ENCODE data around the gene L1TD1.
"Not testable (repeated sequence)": the region's sequence is repeated elsewhere in the genome, so short reads cannot be mapped to it uniquely, and the experiment has no call there.

Gene L1TD1

DNA sequence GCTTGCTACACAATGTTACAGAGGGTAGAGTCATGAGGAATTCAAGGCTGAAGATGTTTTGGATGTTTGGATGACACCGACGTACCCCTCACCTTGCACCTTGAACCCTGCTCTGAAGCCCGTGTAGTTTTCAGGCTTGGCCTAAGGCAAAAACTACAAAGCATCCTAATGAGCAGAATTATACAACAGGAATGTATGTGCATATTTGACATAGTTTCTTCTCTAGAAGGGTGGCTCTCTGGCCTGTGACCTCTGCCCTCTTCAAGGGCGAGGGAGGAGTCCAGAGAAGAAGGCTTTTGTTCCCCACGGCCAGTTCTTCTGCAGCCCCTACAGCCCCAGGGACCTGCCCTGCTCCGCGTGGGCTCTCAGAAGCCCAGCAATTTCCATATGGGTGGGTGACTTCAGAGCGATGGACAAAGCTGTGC is 43.3 kb downstream of the L1TD1 start:
- Histone ChIP-seq H3K9ac (ENCODE audit: insufficient read length, low read depth) (no peak overlapping the region), H3K9me3 (ENCODE audit: insufficient read depth, low read length) (no peaks in the 10 kb centered on the region), H3K4me1 (ENCODE audit: insufficient read depth, insufficient read length) (peaks cover 3% of the 10 kb centered on the region), H3K36me3 (ENCODE audit: insufficient read depth, insufficient read length, low read length) (peaks cover 2% of the 10 kb centered on the region), H3K27me3 (ENCODE audit: insufficient read depth, insufficient read length) (no peaks in the 10 kb centered on the region), H3K4me3 (ENCODE audit: insufficient read length, low read depth) (no peak overlapping the region)
- DNase-seq (ENCODE audit: low read depth, low spot score): no peak
- TF ChIP-seq ZNF274 (IDR thresholded peaks at IDR 0.05; ENCODE audit: low read depth, low read length): no peak
- TF ChIP-seq YY1 (IDR thresholded peaks at IDR 0.05; ENCODE audit: insufficient read depth, insufficient read length): no peak
- TF ChIP-seq SUZ12 (IDR thresholded peaks at IDR 0.05; ENCODE audit: extremely low read depth, insufficient read depth, insufficient read length): no peak

DNA sequence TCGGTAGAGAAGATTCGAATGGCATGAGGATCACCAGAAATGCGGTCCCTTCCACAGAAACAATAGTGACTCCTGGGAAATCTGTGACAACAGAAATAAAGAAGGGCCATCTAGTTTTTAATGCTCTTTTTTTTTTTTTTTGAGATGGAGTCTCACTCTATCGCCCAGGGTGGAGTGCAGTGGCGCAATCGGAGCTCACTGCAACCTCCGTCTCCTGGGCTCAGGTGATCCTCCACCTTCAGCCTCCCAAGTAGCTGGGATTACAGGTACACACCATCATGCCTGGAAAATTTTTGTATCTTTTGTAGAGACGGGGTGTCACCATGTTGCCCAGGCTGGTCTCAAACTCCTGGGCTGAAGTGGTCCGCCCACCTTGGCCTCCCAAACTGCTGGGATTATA is 43.9 kb downstream of the L1TD1 start:
- Histone ChIP-seq H3K27me3 (ENCODE audit: insufficient read depth, insufficient read length) (no peaks in the 10 kb centered on the region), H3K9ac (ENCODE audit: insufficient read length, low read depth) (no peak overlapping the region), H3K4me3 (ENCODE audit: insufficient read length, low read depth) (no peak overlapping the region), H3K9me3 (ENCODE audit: insufficient read depth, low read length) (no peaks in the 10 kb centered on the region), H3K36me3 (ENCODE audit: insufficient read depth, insufficient read length, low read length) (no peaks in the 10 kb centered on the region), H3K4me1 (ENCODE audit: insufficient read depth, insufficient read length) (peaks cover 3% of the 10 kb centered on the region)
- no peak for DNase-seq (ENCODE audit: low read depth, low spot score)
- TF ChIP-seq ZNF274 (IDR thresholded peaks at IDR 0.05; ENCODE audit: low read depth, low read length): no peak
- TF ChIP-seq YY1 (IDR thresholded peaks at IDR 0.05; ENCODE audit: insufficient read depth, insufficient read length): no peak
- TF ChIP-seq SUZ12 (IDR thresholded peaks at IDR 0.05; ENCODE audit: extremely low read depth, insufficient read depth, insufficient read length): no peak

DNA sequence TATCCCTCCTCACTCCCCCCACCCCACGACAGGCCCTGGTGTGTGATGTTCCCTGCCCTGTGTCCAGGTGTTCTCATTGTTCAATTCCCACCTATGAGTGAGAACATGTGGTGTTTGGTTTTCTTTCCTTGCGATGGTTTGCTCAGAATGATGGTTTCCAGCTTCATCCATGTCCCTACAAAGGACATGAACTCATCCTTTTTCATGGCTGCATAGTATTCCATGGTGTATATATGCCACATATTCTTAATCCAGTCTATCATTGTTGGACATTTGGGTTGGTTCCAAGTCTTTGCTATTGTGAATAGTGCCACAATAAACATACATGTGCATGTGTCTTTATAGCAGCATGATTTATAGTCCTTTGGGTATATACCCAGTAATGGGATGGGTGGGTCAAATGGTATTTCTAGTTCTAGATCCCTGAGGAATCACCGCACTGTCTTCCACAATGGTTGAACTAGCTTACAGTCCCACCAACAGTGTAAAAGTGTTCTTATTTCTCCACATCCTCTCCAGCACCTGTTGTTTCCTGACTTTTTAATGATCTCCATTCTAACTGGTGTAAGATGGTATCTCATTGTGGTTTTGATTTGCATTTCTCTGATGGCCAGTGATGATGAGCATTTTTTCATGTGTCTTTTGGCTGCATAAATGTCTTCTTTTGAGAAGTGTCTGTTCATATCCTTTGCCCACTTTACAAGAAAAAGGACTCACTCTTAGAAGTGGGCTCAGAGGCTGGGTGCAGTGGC is 45.2 kb downstream of the L1TD1 start:
- not testable (repeated sequence) for H3K4me1 ChIP-seq (ENCODE audit: insufficient read depth, insufficient read length); DNase-seq (ENCODE audit: low read depth, low spot score); H3K36me3 ChIP-seq (ENCODE audit: insufficient read depth, insufficient read length, low read length)

GRCh38 chr1:62240651-62241370 is 46.2 kb downstream of the L1TD1 start:
- no peak overlapping the region for H3K9ac ChIP-seq (ENCODE audit: insufficient read length, low read depth)
- H3K27me3 ChIP-seq (ENCODE audit: insufficient read depth, insufficient read length): no peaks in the 10 kb centered on the region
- no peak overlapping the region for H3K4me3 ChIP-seq (ENCODE audit: insufficient read length, low read depth)
- H3K4me1 ChIP-seq (ENCODE audit: insufficient read depth, insufficient read length): peaks cover 6% of the 10 kb centered on the region
- no peaks in the 10 kb centered on the region for H3K36me3 ChIP-seq (ENCODE audit: insufficient read depth, insufficient read length, low read length)
- DNase-seq (ENCODE audit: low read depth, low spot score): no peak
- peaks cover 9% of the 10 kb centered on the region; the same call in 1 of the 2 replicates for H3K9me3 ChIP-seq (ENCODE audit: insufficient read depth, low read length)
- TF ChIP-seq SUZ12 (IDR thresholded peaks at IDR 0.05; ENCODE audit: extremely low read depth, insufficient read depth, insufficient read length): no peak
- no peak for TF ChIP-seq ZNF274 (IDR thresholded peaks at IDR 0.05; ENCODE audit: low read depth, low read length)
- TF ChIP-seq YY1 (IDR thresholded peaks at IDR 0.05; ENCODE audit: insufficient read depth, insufficient read length): no peak

More for the DNA sequence above, 45.2 kb downstream of the L1TD1 start:
- H3K4me3 ChIP-seq (ENCODE audit: insufficient read length, low read depth); H3K27me3 ChIP-seq (ENCODE audit: insufficient read depth, insufficient read length); H3K9me3 ChIP-seq (ENCODE audit: insufficient read depth, low read length); H3K9ac ChIP-seq (ENCODE audit: insufficient read length, low read depth): not testable (repeated sequence)

GRCh38 chr1:62241371-62242131 is 46.9 kb downstream of the L1TD1 start:
- H3K4me1 ChIP-seq (ENCODE audit: insufficient read depth, insufficient read length): peaks cover 6% of the 10 kb centered on the region

DNA sequence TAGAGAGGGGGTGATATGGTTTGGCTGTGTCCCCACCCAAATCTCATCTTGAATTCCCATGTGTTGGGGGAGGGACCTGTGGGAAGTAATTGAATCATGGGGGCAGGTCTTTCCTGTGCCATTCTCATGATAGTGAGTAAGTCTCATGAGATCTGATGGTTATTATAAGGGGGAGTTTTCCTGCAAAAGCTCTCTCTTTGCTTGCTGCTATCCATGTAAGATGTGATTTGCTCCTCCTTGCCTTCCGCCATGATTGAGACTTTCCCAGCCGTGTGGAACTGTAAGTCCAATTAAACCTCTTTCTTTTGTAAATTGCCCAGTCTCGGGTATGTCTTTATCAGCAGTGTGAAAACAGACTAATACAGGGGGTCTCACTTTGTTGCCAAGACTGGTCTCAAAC is 49.7 kb downstream of the L1TD1 start:
- H3K36me3 ChIP-seq (ENCODE audit: insufficient read depth, insufficient read length, low read length); H3K9ac ChIP-seq (ENCODE audit: insufficient read length, low read depth); H3K4me3 ChIP-seq (ENCODE audit: insufficient read length, low read depth); DNase-seq (ENCODE audit: low read depth, low spot score); H3K27me3 ChIP-seq (ENCODE audit: insufficient read depth, insufficient read length); H3K9me3 ChIP-seq (ENCODE audit: insufficient read depth, low read length); H3K4me1 ChIP-seq (ENCODE audit: insufficient read depth, insufficient read length): not testable (repeated sequence)

More at GRCh38 chr1:62241371-62242131, 46.9 kb downstream of the L1TD1 start:
- no peak for TF ChIP-seq SUZ12 (IDR thresholded peaks at IDR 0.05; ENCODE audit: extremely low read depth, insufficient read depth, insufficient read length)
- peaks cover 9% of the 10 kb centered on the region; the same call in 1 of the 2 replicates for H3K9me3 ChIP-seq (ENCODE audit: insufficient read depth, low read length)
- no peak overlapping the region for H3K4me3 ChIP-seq (ENCODE audit: insufficient read length, low read depth)
- no peaks in the 10 kb centered on the region for H3K36me3 ChIP-seq (ENCODE audit: insufficient read depth, insufficient read length, low read length)
- no peaks in the 10 kb centered on the region for H3K27me3 ChIP-seq (ENCODE audit: insufficient read depth, insufficient read length)
- H3K9ac ChIP-seq (ENCODE audit: insufficient read length, low read depth): no peak overlapping the region
- DNase-seq (ENCODE audit: low read depth, low spot score): no peak

GRCh38 chr1:62245201-62245600 is 50.6 kb downstream of the L1TD1 start:
- Histone ChIP-seq H3K9me3 (ENCODE audit: insufficient read depth, low read length) (peaks cover 9% of the 10 kb centered on the region; the same call in 1 of the 2 replicates), H3K36me3 (ENCODE audit: insufficient read depth, insufficient read length, low read length) (no peaks in the 10 kb centered on the region), H3K9ac (ENCODE audit: insufficient read length, low read depth) (no peak overlapping the region), H3K27me3 (ENCODE audit: insufficient read depth, insufficient read length) (no peaks in the 10 kb centered on the region), H3K4me3 (ENCODE audit: insufficient read length, low read depth) (no peak overlapping the region), H3K4me1 (ENCODE audit: insufficient read depth, insufficient read length) (peaks cover 6% of the 10 kb centered on the region)
- no peak for TF ChIP-seq YY1 (IDR thresholded peaks at IDR 0.05; ENCODE audit: insufficient read depth, insufficient read length)
- TF ChIP-seq SUZ12 (IDR thresholded peaks at IDR 0.05; ENCODE audit: extremely low read depth, insufficient read depth, insufficient read length): no peak
- no peak for TF ChIP-seq ZNF274 (IDR thresholded peaks at IDR 0.05; ENCODE audit: low read depth, low read length)
- DNase-seq (ENCODE audit: low read depth, low spot score): no peak
